Astrocyte of the cerebellum (primary cell): Measurements from ENCODE around the gene SLC38A11.

Experiments
- DNase-seq: peaks from one replicate; pipeline ENCODE4 v3.0.0-alpha.2; 2011; ENCODE audit warnings: low read depth
- H3K4me3 ChIP-seq: 2 replicates; pipeline ENCODE4 v1.5.1; 2011; ENCODE audit warnings: mild to moderate bottlenecking, low read depth, low read length, moderate library complexity
- CTCF ChIP-seq: IDR thresholded peaks from 2 replicates; pipeline ENCODE4 v1.5.1; 2012; ENCODE audit warnings: low read length, low read depth, moderate library complexity, mild to moderate bottlenecking; ENCODE audit errors: missing control alignments
- in situ Hi-C: cut with HindIII; loops from 2 replicates; pipeline ENCODE4 v1.10.0; 2017; ENCODE audit warnings: low sequenced_read_pairs

Gene SLC38A11

GRCh38 chr2:164899121-164899520 is 56.2 kb downstream of the SLC38A11 start:
- H3K4me3 ChIP-seq = no peak overlapping the region
- DNase-seq = no peak
- no peak for TF ChIP-seq CTCF
- in situ Hi-C loops = no loop called here

GRCh38 chr2:164898475-164898874 is 56.9 kb downstream of the SLC38A11 start:
- TF ChIP-seq CTCF = no peak
- in situ Hi-C loops = no loop called here
- no peak overlapping the region for H3K4me3 ChIP-seq
- DNase-seq = no peak

- in situ Hi-C loops = no loop called here
- no peak overlapping the region for H3K4me3 ChIP-seq
- DNase-seq = no peak
- TF ChIP-seq CTCF = no peak
Measured at GRCh38 chr2:164897469-164898260, 57.7 kb downstream of the SLC38A11 start.

- no peak overlapping the region for H3K4me3 ChIP-seq
- DNase-seq = no peak
- in situ Hi-C loops = no loop called here
- no peak for TF ChIP-seq CTCF
Measured at GRCh38 chr2:164896634-164897355, 58.5 kb downstream of the SLC38A11 start.

- no peak overlapping the region for H3K4me3 ChIP-seq
- in situ Hi-C loops = no loop called here
- TF ChIP-seq CTCF = no peak
- no peak for DNase-seq
Measured at GRCh38 chr2:164896226-164896625, 59.1 kb downstream of the SLC38A11 start.

- in situ Hi-C loops = no loop called here
- TF ChIP-seq CTCF = no peak
- no peak for DNase-seq
- H3K4me3 ChIP-seq = no peak overlapping the region
Measured at GRCh38 chr2:164891460-164891859, 63.9 kb downstream of the SLC38A11 start.
